Neural progenitor cell (in vitro differentiated cells): Measurements from ENCODE around the gene RSPH1. TPM values are rescaled to one million over a fixed set of nuclear protein-coding genes. Genes with fewer than 3 reads are reported as not detected.

Experiments
- DNase-seq: peaks from one replicate; pipeline ENCODE4 v3.0.0-alpha.2; 2016; ENCODE audit warnings: low spot score
- H2AFZ ChIP-seq: fragments of 200-600 bp; sonication (generic); replicated peaks from 2 replicates; pipeline ENCODE4 v1.6.1; 2016; ENCODE audit warnings: antibody characterized with exemption
- H3F3A ChIP-seq: fragments of 200-600 bp; sonication (generic); 2 replicates; pipeline ENCODE4 v1.6.1; 2016; ENCODE audit warnings: antibody characterized with exemption, low read depth
- H3K27ac ChIP-seq: fragments of 200-600 bp; sonication (generic); 2 replicates; pipeline ENCODE4 v1.5.1; 2016; ENCODE audit warnings: mild to moderate bottlenecking
- H3K27me3 ChIP-seq: fragments of 200-600 bp; sonication (generic); 2 replicates; pipeline ENCODE4 v1.6.1; 2016; ENCODE audit warnings: mild to moderate bottlenecking, moderate library complexity
- H3K36me3 ChIP-seq: fragments of 200-600 bp; sonication (generic); 2 replicates; pipeline ENCODE4 v1.5.1; 2016
- H3K4me1 ChIP-seq: fragments of 200-600 bp; sonication (generic); 2 replicates; pipeline ENCODE4 v1.6.1; 2016; ENCODE audit warnings: mixed run types
- H3K4me2 ChIP-seq: fragments of 200-600 bp; sonication (generic); 2 replicates; pipeline ENCODE4 v1.6.1; 2016
- H3K4me3 ChIP-seq: fragments of 200-600 bp; sonication (generic); 2 replicates; pipeline ENCODE4 v1.5.1; 2016
- H3K79me2 ChIP-seq: fragments of 200-600 bp; sonication (generic); 2 replicates; pipeline ENCODE4 v1.6.1; 2016; ENCODE audit warnings: low read depth
- H3K9ac ChIP-seq: fragments of 200-600 bp; sonication (generic); 2 replicates; pipeline ENCODE4 v1.6.1; 2016
- H3K9me3 ChIP-seq: fragments of 200-600 bp; sonication (generic); 2 replicates; pipeline ENCODE4 v1.5.1; 2016; ENCODE audit warnings: low read depth
- H4K20me1 ChIP-seq: fragments of 200-600 bp; sonication (generic); 2 replicates; pipeline ENCODE4 v1.6.1; 2016; ENCODE audit warnings: low read depth
- H3K27ac Mint-ChIP-seq: 3 replicates; pipeline ENCODE4 v1.8.0; 2021; ENCODE audit warnings: mixed read lengths
- H3K27me3 Mint-ChIP-seq: 2 replicates; pipeline ENCODE4 v1.8.0; 2022; ENCODE audit warnings: low read depth, mild to moderate bottlenecking, inconsistent platforms, moderate library complexity, mixed read lengths; ENCODE audit not compliant: insufficient read depth
- H3K36me3 Mint-ChIP-seq: 3 replicates; pipeline ENCODE4 v1.8.0; 2021; ENCODE audit warnings: mixed read lengths
- H3K4me1 Mint-ChIP-seq: 3 replicates; pipeline ENCODE4 v1.8.0; 2021; ENCODE audit warnings: mixed read lengths
- H3K4me3 Mint-ChIP-seq: 3 replicates; pipeline ENCODE4 v1.8.0; 2021; ENCODE audit warnings: mild to moderate bottlenecking, moderate library complexity, mixed read lengths
- H3K9me3 Mint-ChIP-seq: 3 replicates; pipeline ENCODE4 v1.8.0; 2020; ENCODE audit warnings: mixed read lengths
- CTCF ChIP-seq: fragments of 200-600 bp; sonication (generic); IDR thresholded peaks from 2 replicates; pipeline ENCODE4 v1.5.1; 2017; ENCODE audit warnings: antibody characterized with exemption, mild to moderate bottlenecking
- EZH2 ChIP-seq: fragments of 200-600 bp; sonication (generic); IDR thresholded peaks from 2 replicates; pipeline ENCODE4 v1.6.1; 2017; ENCODE audit warnings: antibody characterized with exemption, mild to moderate bottlenecking, moderate library complexity
- EZH2phosphoT487 ChIP-seq: fragments of 200-600 bp; sonication (generic); IDR thresholded peaks from 2 replicates; pipeline ENCODE4 v1.6.1; 2017; ENCODE audit warnings: antibody characterized with exemption
- total RNA-seq: library from RNA; depleted of rRNA; stranded (reverse); fragments of >200 nt; gene quantifications from 2 replicates; pipeline ENCODE4 v1.2.3, GENCODE V29; 2015; ENCODE audit warnings: low replicate concordance

The RSPH1 gene
- total RNA-seq, 1 donor from 2014 or later: 0.04 TPM

DNA sequence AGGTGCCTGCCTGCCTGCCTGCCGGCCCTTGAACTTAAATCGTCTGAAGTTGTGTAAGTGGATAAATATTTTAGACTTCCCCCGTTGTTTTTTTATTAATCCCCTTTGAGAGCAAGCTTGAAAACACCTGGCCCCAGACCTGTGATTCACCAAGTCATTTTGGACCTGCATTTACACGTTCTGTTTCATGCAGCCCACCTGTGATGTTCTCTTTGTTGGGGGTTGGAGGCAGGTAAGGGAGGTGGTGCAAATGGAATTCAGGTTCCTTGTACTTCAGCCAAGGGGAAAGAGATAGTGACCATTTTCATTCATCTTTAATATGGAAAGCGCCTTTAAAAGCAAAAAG lies 18.8 kb upstream of the RSPH1 start:
- no peak overlapping the region for H3K27ac Mint-ChIP-seq
- peak overlapping the region; percentile 89 for H3K4me2 ChIP-seq
- peak overlapping the region; percentile 83 for H3K4me3 ChIP-seq

GRCh38 chr21:42513985-42514882 lies 18.2 kb upstream of the RSPH1 start:
- no peak overlapping the region for H3K9ac ChIP-seq
- peak overlapping the region; percentile 91 for H2AFZ ChIP-seq
- H3K27ac Mint-ChIP-seq: no peak overlapping the region

More for the DNA sequence above, 18.8 kb upstream of the RSPH1 start:
- no peak for DNase-seq
- Mint-ChIP-seq H3K4me1 (peaks cover 61% of the 10 kb centered on the region), H3K4me3 (peak overlapping the region; percentile 83), H3K36me3 (no peaks in the 10 kb centered on the region), H3K9me3 (no peaks in the 10 kb centered on the region), H3K27me3 (peaks cover 22% of the 10 kb centered on the region)
- Histone ChIP-seq H3K9me3 (no peaks in the 10 kb centered on the region), H3F3A (peaks cover 34% of the 10 kb centered on the region), H3K27me3 (peaks cover 34% of the 10 kb centered on the region), H4K20me1 (no peaks in the 10 kb centered on the region), H3K4me1 (peaks cover 10% of the 10 kb centered on the region), H3K27ac (no peak overlapping the region), H3K79me2 (no peaks in the 10 kb centered on the region), H3K9ac (no peak overlapping the region), H3K36me3 (no peaks in the 10 kb centered on the region), H2AFZ (no peak overlapping the region)
- TF ChIP-seq EZH2phosphoT487 (no peak), EZH2 (peak; percentile 35)

DNA sequence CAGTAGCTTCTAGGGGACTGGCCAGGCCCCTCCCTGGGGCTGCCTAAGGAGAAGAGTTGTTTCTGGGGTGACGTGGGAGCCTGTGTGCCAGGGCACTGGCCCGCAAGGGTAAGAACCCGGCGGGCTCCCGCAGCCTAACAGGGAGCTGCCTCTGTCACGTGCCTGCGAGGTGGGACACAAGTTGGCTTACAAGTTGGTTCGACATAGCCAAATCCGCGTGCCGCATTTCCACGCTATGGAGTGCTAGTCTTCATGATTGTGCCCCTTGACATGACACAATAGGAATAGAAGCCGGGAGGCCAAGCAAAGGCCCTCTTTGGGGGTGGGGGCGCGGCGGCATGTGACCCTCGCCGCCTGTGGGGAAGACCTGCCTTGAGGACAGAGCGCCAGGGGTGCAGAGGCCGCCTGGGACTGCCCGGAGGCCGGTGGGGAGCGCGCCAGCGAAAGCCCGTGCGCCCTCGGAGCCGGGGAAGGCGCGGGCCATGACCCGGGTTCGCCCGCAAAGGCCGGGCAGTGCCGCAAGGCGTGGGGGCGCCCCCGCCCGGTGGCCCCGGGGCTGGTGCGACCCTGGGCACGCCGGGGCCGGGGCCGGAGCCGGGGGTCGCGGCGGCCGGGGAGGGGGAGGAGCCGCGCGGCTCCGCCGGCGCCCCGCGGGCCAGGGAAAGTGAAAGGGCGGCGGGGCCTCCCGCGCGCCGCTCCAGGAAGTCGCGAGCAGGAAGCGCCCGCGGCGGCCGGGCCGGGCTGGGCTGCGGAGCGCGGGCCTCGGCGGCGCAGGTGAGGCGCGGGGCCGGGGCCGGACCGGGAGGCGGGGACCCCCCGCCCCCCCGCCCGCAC lies 17.3 kb upstream of the RSPH1 start, which contains the start of gene SLC37A1:
Gene SLC37A1, plus strand, starts transcription at position 702 of the 834 bp plus-strand sequence. CDS start 4,603 bp downstream, outside the sequence.
- H3K4me1 ChIP-seq: peaks cover 10% of the 10 kb centered on the region

More at GRCh38 chr21:42513985-42514882, 18.2 kb upstream of the RSPH1 start:
- Histone ChIP-seq H3K4me3 (peak overlapping the region; percentile 83), H3K4me1 (peaks cover 10% of the 10 kb centered on the region), H3F3A (peaks cover 34% of the 10 kb centered on the region), H3K36me3 (no peaks in the 10 kb centered on the region), H3K4me2 (peak overlapping the region; percentile 89), H3K79me2 (no peaks in the 10 kb centered on the region), H3K9me3 (no peaks in the 10 kb centered on the region), H4K20me1 (no peaks in the 10 kb centered on the region), H3K27me3 (peaks cover 34% of the 10 kb centered on the region), H3K27ac (no peak overlapping the region)
- no peaks in the 10 kb centered on the region for H3K36me3 Mint-ChIP-seq
- TF ChIP-seq CTCF: no peak
- peak; percentile 53 for TF ChIP-seq EZH2
- TF ChIP-seq EZH2phosphoT487: peak; percentile 42
- H3K4me3 Mint-ChIP-seq: peak overlapping the region; percentile 87
- no peaks in the 10 kb centered on the region for H3K9me3 Mint-ChIP-seq
- H3K27me3 Mint-ChIP-seq: peaks cover 21% of the 10 kb centered on the region
- peaks cover 67% of the 10 kb centered on the region for H3K4me1 Mint-ChIP-seq
- peak; percentile 61 for DNase-seq

More for the DNA sequence above, 17.3 kb upstream of the RSPH1 start, which contains the start of gene SLC37A1:
- Histone ChIP-seq H3K79me2 (no peaks in the 10 kb centered on the region), H4K20me1 (no peaks in the 10 kb centered on the region), H3K36me3 (no peaks in the 10 kb centered on the region), H3K9ac (no peak within 1 kb of the TSS), H3K27me3 (peaks cover 34% of the 10 kb centered on the region), H3F3A (peaks cover 34% of the 10 kb centered on the region), H2AFZ (peak within 1 kb of the TSS; percentile 91), H3K9me3 (no peaks in the 10 kb centered on the region), H3K4me2 (peak within 1 kb of the TSS; percentile 89), H3K4me3 (peak within 1 kb of the TSS; percentile 83), H3K27ac (no peak within 1 kb of the TSS)
- Mint-ChIP-seq H3K27me3 (peaks cover 21% of the 10 kb centered on the region), H3K4me1 (peaks cover 73% of the 10 kb centered on the region), H3K4me3 (peak within 1 kb of the TSS; percentile 87), H3K27ac (peak within 1 kb of the TSS; percentile 39), H3K9me3 (no peaks in the 10 kb centered on the region), H3K36me3 (no peaks in the 10 kb centered on the region)
- no peak for TF ChIP-seq EZH2
- peak; percentile 26 for TF ChIP-seq CTCF
- no peak for TF ChIP-seq EZH2phosphoT487
- peak; percentile 65 for DNase-seq
